Measurements from ENCODE around the gene DDX51.
A peak's percentile ranks its signal among the peaks of the same experiment; 100 is the strongest.
"Not testable (repeated sequence)": the region's sequence is repeated elsewhere in the genome, so short reads cannot be mapped to it uniquely, and the experiment has no call there.

Gene DDX51

DNA sequence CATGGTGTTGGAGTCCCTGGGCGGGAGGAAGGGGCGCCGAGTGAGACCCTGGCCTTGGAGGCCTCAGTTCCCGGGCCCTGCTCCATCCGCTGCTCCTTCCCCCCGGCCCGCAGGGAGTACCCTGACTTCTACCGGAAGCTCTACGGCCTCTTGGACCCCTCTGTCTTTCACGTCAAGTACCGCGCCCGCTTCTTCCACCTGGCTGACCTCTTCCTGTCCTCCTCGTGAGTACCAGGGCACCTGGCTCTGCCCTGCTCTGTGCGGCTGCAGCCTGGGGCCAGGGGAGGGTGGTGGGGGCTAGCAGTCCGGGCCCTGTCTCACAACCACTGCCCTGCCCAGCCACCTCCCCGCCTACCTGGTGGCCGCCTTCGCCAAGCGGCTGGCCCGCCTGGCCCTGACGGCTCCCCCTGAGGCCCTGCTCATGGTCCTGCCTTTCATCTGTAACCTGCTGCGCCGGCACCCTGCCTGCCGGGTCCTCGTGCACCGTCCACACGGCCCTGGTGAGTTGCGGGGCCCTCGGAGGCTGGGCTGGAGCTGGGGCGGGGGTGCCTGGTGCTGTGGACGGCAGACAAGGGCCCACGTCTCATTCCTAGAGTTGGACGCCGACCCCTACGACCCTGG lies 7.1 kb upstream of the DDX51 start:
- Histone ChIP-seq H3K27ac (ENCODE audit: low read depth, low read length) (no peak overlapping the region), H3K9me3 (ENCODE audit: control insufficient read depth, insufficient read depth, low read length) (0 out of 2 replicates have a peak, but pooled peaks cover under 1% of the 10 kb centered on the region)

DNA sequence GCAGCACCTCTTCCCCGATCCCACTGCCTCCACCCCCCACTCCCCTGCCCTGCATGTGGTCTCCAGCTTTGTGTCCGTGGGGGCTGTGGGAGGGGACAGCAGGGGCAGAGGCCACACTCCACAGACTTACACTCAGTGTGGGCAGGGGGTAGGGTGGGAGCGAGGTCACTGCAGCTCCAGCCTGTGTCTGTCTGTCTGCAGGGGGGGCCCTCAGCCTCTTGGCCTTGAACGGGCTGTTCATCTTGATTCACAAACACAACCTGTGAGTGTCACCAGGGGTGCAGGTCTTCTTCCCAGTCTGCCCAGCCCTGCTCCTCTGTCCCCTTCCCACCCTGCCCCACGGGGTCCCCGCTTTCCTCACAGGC lies 6.6 kb upstream of the DDX51 start:
- Histone ChIP-seq H3K36me3 (ENCODE audit: control insufficient read depth, insufficient read depth, low read length) (peaks cover 37% of the 10 kb centered on the region), H3K27me3 (ENCODE audit: control insufficient read depth, insufficient read depth, low read length) (no peaks in the 10 kb centered on the region), H3K9ac (ENCODE audit: low read depth, low read length) (no peak overlapping the region), H3K4me3 (ENCODE audit: low read depth, low read length) (no peak overlapping the region), H3K27ac (ENCODE audit: low read depth, low read length) (no peak overlapping the region), H3K9me3 (ENCODE audit: control insufficient read depth, insufficient read depth, low read length) (no peaks in the 10 kb centered on the region), H3K4me1 (ENCODE audit: control insufficient read depth, insufficient read depth, low read length) (peaks cover 5% of the 10 kb centered on the region)

More for the DNA sequence above, 7.1 kb upstream of the DDX51 start:
- no peaks in the 10 kb centered on the region for H3K27me3 ChIP-seq (ENCODE audit: control insufficient read depth, insufficient read depth, low read length)
- H3K4me1 ChIP-seq (ENCODE audit: control insufficient read depth, insufficient read depth, low read length), result peaks cover 5% of the 10 kb centered on the region
- peaks cover 35% of the 10 kb centered on the region for H3K36me3 ChIP-seq (ENCODE audit: control insufficient read depth, insufficient read depth, low read length)
- H3K4me3 ChIP-seq (ENCODE audit: low read depth, low read length), result no peak overlapping the region
- H3K9ac ChIP-seq (ENCODE audit: low read depth, low read length), result no peak overlapping the region

DNA sequence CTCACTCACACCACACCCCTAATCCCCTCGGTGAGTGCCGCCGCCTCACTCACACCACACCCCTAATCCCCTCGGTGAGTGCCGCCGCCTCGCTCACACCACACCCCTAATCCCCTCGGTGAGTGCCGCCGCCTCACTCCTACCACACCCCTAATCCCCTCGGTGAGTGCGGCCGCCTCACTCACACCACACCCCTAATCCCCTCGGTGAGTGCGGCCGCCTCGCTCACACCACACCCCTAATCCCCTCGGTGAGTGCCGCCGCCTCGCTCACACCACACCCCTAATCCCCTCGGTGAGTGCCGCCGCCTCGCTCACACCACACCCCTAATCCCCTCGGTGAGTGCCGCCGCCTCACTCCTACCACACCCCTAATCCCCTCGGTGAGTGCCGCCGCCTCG lies 5.4 kb upstream of the DDX51 start:
- H3K27me3 ChIP-seq (ENCODE audit: control insufficient read depth, insufficient read depth, low read length); H3K9ac ChIP-seq (ENCODE audit: low read depth, low read length); H3K9me3 ChIP-seq (ENCODE audit: control insufficient read depth, insufficient read depth, low read length); H3K27ac ChIP-seq (ENCODE audit: low read depth, low read length); H3K4me3 ChIP-seq (ENCODE audit: low read depth, low read length): not testable (repeated sequence)
- peaks cover 10% of the 10 kb centered on the region for H3K4me1 ChIP-seq (ENCODE audit: control insufficient read depth, insufficient read depth, low read length)
- H3K36me3 ChIP-seq (ENCODE audit: control insufficient read depth, insufficient read depth, low read length), result peaks cover 37% of the 10 kb centered on the region

DNA sequence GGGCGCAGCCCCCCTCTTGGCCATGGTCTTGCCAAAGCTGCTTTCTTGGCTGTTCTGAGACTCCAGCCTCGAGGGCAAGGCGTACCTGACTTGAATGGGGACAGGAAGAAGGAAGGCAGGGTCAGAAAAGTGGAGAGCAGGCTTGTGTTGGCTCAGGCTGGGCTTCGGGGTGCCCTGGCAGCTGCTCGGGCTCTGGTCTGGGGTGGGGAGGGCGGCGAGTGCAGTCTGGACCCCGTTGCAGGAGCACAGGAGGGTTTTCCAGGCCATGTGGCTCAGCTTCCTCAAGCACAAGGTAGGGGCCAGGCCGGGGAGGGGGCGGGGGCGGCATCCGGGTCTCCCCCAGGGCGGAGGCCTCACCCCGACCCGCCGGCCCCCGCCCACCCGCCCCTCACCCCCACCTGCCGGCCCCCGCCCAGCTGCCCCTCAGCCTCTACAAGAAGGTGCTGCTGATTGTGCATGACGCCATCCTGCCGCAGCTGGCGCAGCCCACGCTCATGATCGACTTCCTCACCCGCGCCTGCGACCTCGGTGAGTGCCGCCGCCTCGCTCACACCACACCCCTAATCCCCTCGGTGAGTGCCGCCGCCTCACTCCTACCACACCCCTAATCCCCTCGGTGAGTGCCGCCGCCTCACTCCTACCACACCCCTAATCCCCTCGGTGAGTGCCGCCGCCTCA lies 4.4 kb upstream of the DDX51 start:
- Histone ChIP-seq H3K4me3 (ENCODE audit: low read depth, low read length) (no peak overlapping the region), H3K27me3 (ENCODE audit: control insufficient read depth, insufficient read depth, low read length) (no peaks in the 10 kb centered on the region), H3K9me3 (ENCODE audit: control insufficient read depth, insufficient read depth, low read length) (no peaks in the 10 kb centered on the region), H3K4me1 (ENCODE audit: control insufficient read depth, insufficient read depth, low read length) (0 out of 2 replicates have a peak, but pooled peaks cover 5% of the 10 kb centered on the region), H3K27ac (ENCODE audit: low read depth, low read length) (no peak overlapping the region), H3K9ac (ENCODE audit: low read depth, low read length) (no peak overlapping the region), H3K36me3 (ENCODE audit: control insufficient read depth, insufficient read depth, low read length) (peaks cover 37% of the 10 kb centered on the region)

DNA sequence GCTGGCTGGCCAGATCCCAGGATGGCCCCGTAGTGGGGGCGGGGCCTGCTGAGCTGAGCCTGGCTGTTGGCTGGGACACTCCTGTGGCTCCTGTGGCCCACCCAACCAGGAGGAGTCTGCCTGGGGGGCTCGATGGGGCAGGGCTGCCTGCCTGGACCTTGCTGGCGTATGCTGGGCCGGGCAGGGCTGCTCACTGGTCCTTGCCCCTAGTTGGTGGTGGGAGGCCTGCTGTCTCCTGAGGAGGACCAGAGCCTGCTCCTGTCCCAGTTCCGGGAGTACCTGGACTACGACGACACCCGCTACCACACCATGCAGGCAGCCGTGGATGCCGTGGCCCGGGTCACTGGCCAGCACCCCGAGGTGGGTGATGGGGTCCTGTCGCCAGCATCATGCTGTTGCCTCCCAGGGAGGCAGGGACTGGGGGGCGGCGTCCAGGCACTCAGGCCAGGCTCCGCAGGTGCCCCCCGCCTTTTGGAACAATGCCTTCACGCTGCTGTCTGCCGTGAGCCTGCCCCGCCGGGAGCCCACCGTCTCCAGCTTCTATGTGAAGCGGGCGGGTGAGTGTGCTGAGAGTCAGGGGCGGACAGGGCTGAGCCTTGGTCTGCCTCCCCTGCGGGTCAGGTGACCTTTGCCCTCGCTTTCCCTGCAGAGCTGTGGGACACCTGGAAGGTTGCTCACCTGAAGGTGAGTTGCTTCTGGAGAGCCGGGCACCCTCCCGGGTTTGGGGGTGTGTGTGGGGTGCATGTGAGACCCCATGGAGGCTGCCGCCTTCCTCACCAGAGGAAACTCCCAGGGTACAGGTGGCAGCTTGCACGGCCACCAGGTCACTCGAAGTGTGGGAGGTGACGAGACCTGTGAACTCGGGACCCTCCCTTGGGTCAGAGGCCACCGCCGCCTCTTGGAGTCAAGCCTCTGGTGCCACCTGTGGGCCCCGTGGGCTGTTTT lies 3.6 kb upstream of the DDX51 start:
- H3K4me1 ChIP-seq (ENCODE audit: control insufficient read depth, insufficient read depth, low read length), result 0 out of 2 replicates have a peak, but pooled peaks cover 5% of the 10 kb centered on the region
- no peak overlapping the region for H3K4me3 ChIP-seq (ENCODE audit: low read depth, low read length)
- H3K36me3 ChIP-seq (ENCODE audit: control insufficient read depth, insufficient read depth, low read length), result peaks cover 39% of the 10 kb centered on the region
- H3K27ac ChIP-seq (ENCODE audit: low read depth, low read length), result no peak overlapping the region
- H3K27me3 ChIP-seq (ENCODE audit: control insufficient read depth, insufficient read depth, low read length), result no peaks in the 10 kb centered on the region
- no peak overlapping the region for H3K9ac ChIP-seq (ENCODE audit: low read depth, low read length)
- H3K9me3 ChIP-seq (ENCODE audit: control insufficient read depth, insufficient read depth, low read length), result no peaks in the 10 kb centered on the region

DNA sequence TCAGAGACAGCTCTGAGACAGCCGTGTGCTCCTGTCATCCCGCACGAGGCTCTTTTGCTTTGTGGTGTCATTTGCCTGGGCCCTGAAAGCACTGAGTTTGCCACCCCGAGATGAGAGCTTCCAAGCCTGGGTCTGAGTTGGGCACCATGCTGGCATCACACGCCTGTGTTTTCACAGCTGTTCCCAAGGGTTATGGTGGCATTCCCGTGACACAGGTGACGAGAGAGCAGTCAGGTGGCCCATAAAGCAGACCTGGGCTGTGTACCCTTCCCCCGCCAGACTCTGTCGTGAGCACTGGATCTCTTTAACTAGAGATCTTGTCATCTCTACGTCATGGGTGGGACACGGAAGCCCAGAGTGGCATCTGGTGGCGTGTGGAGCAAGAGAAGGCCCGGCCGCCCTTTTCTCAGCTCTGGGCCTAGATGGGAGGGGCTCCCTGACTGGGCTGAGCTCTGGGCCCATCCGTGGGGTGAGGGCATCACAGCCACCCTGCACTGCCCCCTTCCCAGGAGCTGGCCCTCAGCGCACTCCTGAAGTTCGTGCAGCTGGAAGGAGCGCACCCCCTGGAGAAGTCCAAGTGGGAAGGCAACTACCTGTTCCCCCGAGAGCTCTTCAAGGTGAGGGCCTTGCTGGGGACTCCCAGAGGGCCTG lies 2.8 kb upstream of the DDX51 start:
- Histone ChIP-seq H3K27ac (ENCODE audit: low read depth, low read length) (no peak overlapping the region), H3K9me3 (ENCODE audit: control insufficient read depth, insufficient read depth, low read length) (no peaks in the 10 kb centered on the region), H3K4me1 (ENCODE audit: control insufficient read depth, insufficient read depth, low read length) (0 out of 2 replicates have a peak, but pooled peaks cover 5% of the 10 kb centered on the region), H3K9ac (ENCODE audit: low read depth, low read length) (no peak overlapping the region), H3K36me3 (ENCODE audit: control insufficient read depth, insufficient read depth, low read length) (peaks cover 41% of the 10 kb centered on the region), H3K27me3 (ENCODE audit: control insufficient read depth, insufficient read depth, low read length) (no peaks in the 10 kb centered on the region), H3K4me3 (ENCODE audit: low read depth, low read length) (no peak overlapping the region)

DNA sequence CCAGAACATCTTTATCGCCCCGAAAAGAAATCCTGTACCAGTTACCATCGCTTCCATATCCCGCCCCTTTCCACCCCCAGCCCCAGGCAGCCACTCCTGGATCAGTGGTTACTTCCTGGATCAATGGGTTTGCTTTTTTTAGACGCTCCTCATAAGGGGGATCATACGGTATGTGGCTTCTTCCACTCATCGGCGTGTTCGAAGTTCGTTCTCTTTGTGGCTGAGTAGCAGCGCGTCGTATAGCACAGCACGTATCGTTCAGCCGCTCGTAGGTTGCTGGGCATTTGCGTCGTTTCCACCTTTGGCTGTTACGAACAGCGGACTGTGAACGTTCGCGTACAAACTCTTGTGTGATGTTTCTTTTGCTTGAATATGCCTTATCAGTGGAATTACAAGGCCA lies 2.0 kb upstream of the DDX51 start:
- no peak overlapping the region for H3K27ac ChIP-seq (ENCODE audit: low read depth, low read length)
- no peak overlapping the region for H3K4me3 ChIP-seq (ENCODE audit: low read depth, low read length)
- H3K4me1 ChIP-seq (ENCODE audit: control insufficient read depth, insufficient read depth, low read length), result 0 out of 2 replicates have a peak, but pooled peaks cover 5% of the 10 kb centered on the region
- H3K9me3 ChIP-seq (ENCODE audit: control insufficient read depth, insufficient read depth, low read length), result no peaks in the 10 kb centered on the region
- no peak overlapping the region for H3K9ac ChIP-seq (ENCODE audit: low read depth, low read length)
- H3K36me3 ChIP-seq (ENCODE audit: control insufficient read depth, insufficient read depth, low read length), result peaks cover 42% of the 10 kb centered on the region
- no peaks in the 10 kb centered on the region for H3K27me3 ChIP-seq (ENCODE audit: control insufficient read depth, insufficient read depth, low read length)

DNA sequence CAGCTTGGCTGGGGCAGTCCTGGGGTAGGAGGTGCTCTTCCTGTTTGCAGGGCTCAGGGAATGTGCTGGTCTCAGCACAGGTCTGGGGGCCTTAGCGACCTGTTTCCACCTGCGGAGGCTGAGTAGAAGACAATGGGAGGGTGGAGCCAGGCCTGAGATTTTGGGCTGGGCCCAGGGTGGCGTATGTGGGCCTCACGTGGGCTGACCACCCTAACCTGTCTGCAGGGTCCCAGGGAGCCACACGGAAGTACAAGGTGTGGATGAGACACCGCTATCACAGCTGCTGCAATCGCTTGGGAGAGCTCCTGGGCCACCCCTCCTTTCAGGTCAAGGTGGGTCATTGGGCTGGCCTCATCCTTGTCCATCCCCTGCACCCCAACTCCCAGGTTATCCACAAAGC lies 1.2 kb upstream of the DDX51 start:
- H3K9ac ChIP-seq (ENCODE audit: low read depth, low read length), result no peak overlapping the region
- H3K36me3 ChIP-seq (ENCODE audit: control insufficient read depth, insufficient read depth, low read length), result peaks cover 45% of the 10 kb centered on the region
- 0 out of 2 replicates have a peak, but pooled peaks cover 5% of the 10 kb centered on the region for H3K4me1 ChIP-seq (ENCODE audit: control insufficient read depth, insufficient read depth, low read length)
- H3K27ac ChIP-seq (ENCODE audit: low read depth, low read length), result no peak overlapping the region
- H3K27me3 ChIP-seq (ENCODE audit: control insufficient read depth, insufficient read depth, low read length), result no peaks in the 10 kb centered on the region
- H3K9me3 ChIP-seq (ENCODE audit: control insufficient read depth, insufficient read depth, low read length), result no peaks in the 10 kb centered on the region
- H3K4me3 ChIP-seq (ENCODE audit: low read depth, low read length), result peak overlapping the region; percentile 70

DNA sequence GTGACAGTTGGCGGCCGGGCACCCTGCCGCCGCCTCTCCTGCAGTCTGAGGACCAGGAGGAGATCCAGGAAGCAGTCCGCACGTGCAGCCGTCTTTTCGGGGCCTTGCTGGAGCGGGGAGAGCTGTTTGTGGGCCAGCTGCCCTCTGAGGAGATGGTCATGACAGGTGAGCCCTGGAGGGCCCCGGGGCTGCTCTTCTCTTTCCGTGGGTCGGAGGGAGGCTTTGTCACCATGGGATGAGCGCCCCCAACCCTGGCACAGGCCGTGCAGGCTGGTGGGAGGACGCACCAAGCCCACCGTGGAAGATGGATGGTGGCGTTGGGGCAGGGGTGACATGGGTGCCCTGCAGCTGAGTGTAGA lies 670 bp upstream of the DDX51 start:
- Histone ChIP-seq H3K4me1 (ENCODE audit: control insufficient read depth, insufficient read depth, low read length) (0 out of 2 replicates have a peak, but pooled peaks cover 5% of the 10 kb centered on the region), H3K9me3 (ENCODE audit: control insufficient read depth, insufficient read depth, low read length) (no peaks in the 10 kb centered on the region), H3K27ac (ENCODE audit: low read depth, low read length) (no peak overlapping the region), H3K9ac (ENCODE audit: low read depth, low read length) (peak overlapping the region; percentile 70), H3K27me3 (ENCODE audit: control insufficient read depth, insufficient read depth, low read length) (no peaks in the 10 kb centered on the region), H3K4me3 (ENCODE audit: low read depth, low read length) (peak overlapping the region; percentile 70), H3K36me3 (ENCODE audit: control insufficient read depth, insufficient read depth, low read length) (peaks cover 50% of the 10 kb centered on the region)

DNA sequence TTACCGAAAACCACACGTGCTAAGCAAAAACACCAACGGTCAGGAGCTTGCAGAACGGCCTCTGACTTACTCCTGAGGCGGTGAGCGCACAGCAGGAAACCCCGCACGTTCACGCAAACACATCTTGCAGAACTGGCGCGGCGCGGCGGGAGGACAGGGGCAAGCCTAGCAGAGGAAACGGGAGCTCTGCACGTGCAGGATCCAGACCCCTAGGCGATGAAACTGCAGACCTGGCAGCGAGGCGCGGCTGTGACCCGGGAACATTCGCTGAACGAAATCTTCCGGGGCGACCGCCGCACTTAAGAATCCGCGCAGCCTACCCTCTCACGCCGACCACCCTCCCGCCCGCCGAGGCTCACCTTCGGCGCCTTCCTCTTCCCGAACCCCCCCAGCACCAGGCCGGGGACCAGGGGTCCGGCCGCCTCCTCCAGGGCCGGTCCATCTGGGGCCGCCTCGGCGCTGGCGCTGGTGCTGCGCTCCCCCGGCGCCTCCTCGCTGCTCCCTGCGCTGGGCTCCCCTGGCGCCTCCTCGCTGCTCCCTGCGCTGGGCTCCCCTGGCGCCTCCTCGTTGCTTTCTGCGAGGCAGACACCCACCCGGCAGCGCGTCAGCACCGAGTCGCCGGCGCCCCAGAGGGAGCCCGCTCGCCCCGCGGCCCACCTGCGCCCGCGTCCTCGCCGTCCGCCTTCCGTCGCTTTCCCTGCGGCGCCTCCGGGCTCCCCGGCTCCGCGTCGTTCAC lies 615 bp downstream of the DDX51 start:
- H3K36me3 ChIP-seq (ENCODE audit: control insufficient read depth, insufficient read depth, low read length), result peaks cover 62% of the 10 kb centered on the region
- H3K27ac ChIP-seq (ENCODE audit: low read depth, low read length), result no peak overlapping the region
- H3K4me3 ChIP-seq (ENCODE audit: low read depth, low read length), result peak overlapping the region; percentile 70
- no peaks in the 10 kb centered on the region for H3K9me3 ChIP-seq (ENCODE audit: control insufficient read depth, insufficient read depth, low read length)
- 0 out of 2 replicates have a peak, but pooled peaks cover 5% of the 10 kb centered on the region for H3K4me1 ChIP-seq (ENCODE audit: control insufficient read depth, insufficient read depth, low read length)
- no peaks in the 10 kb centered on the region for H3K27me3 ChIP-seq (ENCODE audit: control insufficient read depth, insufficient read depth, low read length)
- peak overlapping the region; percentile 67; the same call in 1 of the 2 replicates for H3K9ac ChIP-seq (ENCODE audit: low read depth, low read length)
